ENCODE data around the gene SMG7. TPM values are rescaled to one million over a fixed set of nuclear protein-coding genes. Genes with fewer than 3 reads are reported as not detected.

SMG7 gene
- total RNA-seq, 1 experiment from 2014 or later = 65.2 TPM

DNA sequence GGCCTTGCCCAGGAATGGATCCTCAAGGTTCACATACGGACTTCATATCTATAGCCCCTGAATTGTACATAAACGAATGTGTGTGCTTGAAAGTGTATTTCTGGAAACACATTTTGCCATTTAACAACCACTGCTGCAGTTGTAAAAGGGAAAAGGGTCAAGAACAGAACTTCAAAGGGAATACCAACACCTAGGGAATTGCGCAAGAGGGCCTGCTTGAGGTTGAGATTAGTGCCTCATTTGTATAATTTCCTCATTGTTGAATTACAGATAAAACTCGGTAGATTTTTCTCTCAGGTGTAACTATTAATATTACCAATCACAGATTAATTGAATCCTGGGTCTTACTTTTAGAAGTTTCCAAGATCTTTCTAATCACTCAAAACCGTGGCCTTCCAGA, 111.8 kb downstream of the SMG7 start:
- CTCF ChIA-PET = no interaction called here
- in situ Hi-C loops (cut with HindIII; ENCODE audit: low pct_unique_long_range_greater_than_20kb, low sequenced_read_pairs) (no loop called here), intact Hi-C loops (cut with micrococcal nuclease; ENCODE audit: unreplicated experiment) (no loop called here)
- Histone ChIP-seq H3K36me3 (ENCODE audit: control insufficient read depth, insufficient read depth, low read length) (no peaks in the 10 kb centered on the region), H3K27me3 (ENCODE audit: control insufficient read depth, insufficient read depth, low read length) (no peaks in the 10 kb centered on the region), H3K27ac (ENCODE audit: low read length) (no peak overlapping the region), H3K4me1 (ENCODE audit: control insufficient read depth, insufficient read depth, low read length) (no peaks in the 10 kb centered on the region), H3K4me3 (ENCODE audit: low read depth in 2 of 2, low read length in 2 of 2) (no peak overlapping the region), H3K9me3 (ENCODE audit: control insufficient read depth, insufficient read depth, low read depth, low read length) (no peaks in the 10 kb centered on the region)
- no peak for ATAC-seq
- BruUV-seq (replicated peaks) = no TSS peak
- TF ChIP-seq SIN3A (IDR thresholded peaks at IDR 0.05; ENCODE audit: borderline replicate concordance, insufficient read depth, low read depth, low read length) = no peak
- no peak for TF ChIP-seq POLR2AphosphoS5 (IDR thresholded peaks at IDR 0.05; ENCODE audit: low read depth, low read length)
- TF ChIP-seq TCF7L2 (IDR thresholded peaks at IDR 0.05; ENCODE audit: low read depth, low read length) = no peak
- TF ChIP-seq, protein P1, sequence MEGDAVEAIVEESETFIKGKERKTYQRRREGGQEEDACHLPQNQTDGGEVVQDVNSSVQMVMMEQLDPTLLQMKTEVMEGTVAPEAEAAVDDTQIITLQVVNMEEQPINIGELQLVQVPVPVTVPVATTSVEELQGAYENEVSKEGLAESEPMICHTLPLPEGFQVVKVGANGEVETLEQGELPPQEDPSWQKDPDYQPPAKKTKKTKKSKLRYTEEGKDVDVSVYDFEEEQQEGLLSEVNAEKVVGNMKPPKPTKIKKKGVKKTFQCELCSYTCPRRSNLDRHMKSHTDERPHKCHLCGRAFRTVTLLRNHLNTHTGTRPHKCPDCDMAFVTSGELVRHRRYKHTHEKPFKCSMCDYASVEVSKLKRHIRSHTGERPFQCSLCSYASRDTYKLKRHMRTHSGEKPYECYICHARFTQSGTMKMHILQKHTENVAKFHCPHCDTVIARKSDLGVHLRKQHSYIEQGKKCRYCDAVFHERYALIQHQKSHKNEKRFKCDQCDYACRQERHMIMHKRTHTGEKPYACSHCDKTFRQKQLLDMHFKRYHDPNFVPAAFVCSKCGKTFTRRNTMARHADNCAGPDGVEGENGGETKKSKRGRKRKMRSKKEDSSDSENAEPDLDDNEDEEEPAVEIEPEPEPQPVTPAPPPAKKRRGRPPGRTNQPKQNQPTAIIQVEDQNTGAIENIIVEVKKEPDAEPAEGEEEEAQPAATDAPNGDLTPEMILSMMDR (IDR thresholded peaks at IDR 0.05) = no peak
- TF ChIP-seq, protein P2, sequence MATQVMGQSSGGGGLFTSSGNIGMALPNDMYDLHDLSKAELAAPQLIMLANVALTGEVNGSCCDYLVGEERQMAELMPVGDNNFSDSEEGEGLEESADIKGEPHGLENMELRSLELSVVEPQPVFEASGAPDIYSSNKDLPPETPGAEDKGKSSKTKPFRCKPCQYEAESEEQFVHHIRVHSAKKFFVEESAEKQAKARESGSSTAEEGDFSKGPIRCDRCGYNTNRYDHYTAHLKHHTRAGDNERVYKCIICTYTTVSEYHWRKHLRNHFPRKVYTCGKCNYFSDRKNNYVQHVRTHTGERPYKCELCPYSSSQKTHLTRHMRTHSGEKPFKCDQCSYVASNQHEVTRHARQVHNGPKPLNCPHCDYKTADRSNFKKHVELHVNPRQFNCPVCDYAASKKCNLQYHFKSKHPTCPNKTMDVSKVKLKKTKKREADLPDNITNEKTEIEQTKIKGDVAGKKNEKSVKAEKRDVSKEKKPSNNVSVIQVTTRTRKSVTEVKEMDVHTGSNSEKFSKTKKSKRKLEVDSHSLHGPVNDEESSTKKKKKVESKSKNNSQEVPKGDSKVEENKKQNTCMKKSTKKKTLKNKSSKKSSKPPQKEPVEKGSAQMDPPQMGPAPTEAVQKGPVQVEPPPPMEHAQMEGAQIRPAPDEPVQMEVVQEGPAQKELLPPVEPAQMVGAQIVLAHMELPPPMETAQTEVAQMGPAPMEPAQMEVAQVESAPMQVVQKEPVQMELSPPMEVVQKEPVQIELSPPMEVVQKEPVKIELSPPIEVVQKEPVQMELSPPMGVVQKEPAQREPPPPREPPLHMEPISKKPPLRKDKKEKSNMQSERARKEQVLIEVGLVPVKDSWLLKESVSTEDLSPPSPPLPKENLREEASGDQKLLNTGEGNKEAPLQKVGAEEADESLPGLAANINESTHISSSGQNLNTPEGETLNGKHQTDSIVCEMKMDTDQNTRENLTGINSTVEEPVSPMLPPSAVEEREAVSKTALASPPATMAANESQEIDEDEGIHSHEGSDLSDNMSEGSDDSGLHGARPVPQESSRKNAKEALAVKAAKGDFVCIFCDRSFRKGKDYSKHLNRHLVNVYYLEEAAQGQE (IDR thresholded peaks at IDR 0.05; ENCODE audit: insufficient read depth in 1 of 2, low read depth in 2 of 2, low read length in 1 of 2) = no peak
- POLR2A ChIA-PET = no interaction called here
- DNase-seq (ENCODE audit: low read depth, low spot score) = no peak

DNA sequence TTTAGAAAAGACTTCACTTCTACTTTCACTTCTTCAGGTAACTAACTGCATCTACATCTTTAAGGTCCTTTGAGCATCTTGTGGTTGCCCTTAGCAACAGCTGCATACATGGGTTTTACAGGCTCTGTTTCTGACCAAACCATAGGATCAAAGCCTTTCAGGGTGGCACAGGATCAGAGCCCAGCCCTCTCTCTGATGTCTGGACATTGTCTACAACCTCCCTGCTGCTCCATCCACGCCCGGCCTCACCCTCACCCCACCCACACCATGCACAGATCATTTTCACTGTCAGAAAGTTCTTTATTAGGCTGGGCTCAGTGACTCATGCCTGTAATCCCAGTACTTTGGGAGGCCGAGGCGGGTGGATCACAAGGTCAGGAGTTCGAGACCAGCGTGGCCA, 112.7 kb downstream of the SMG7 start:
- no peak for ATAC-seq
- TF ChIP-seq, protein P1 (IDR thresholded peaks at IDR 0.05) = no peak
- TF ChIP-seq SIN3A (IDR thresholded peaks at IDR 0.05; ENCODE audit: borderline replicate concordance, insufficient read depth, low read depth, low read length) = no peak
- TF ChIP-seq POLR2AphosphoS5 (IDR thresholded peaks at IDR 0.05; ENCODE audit: low read depth, low read length) = no peak
- no peak for TF ChIP-seq TCF7L2 (IDR thresholded peaks at IDR 0.05; ENCODE audit: low read depth, low read length)
- TF ChIP-seq, protein P2 (IDR thresholded peaks at IDR 0.05; ENCODE audit: insufficient read depth in 1 of 2, low read depth in 2 of 2, low read length in 1 of 2) = no peak
- H3K27ac ChIP-seq (ENCODE audit: low read length) = no peak overlapping the region
- CTCF ChIA-PET = no interaction called here
- H3K4me3 ChIP-seq (ENCODE audit: low read depth in 2 of 2, low read length in 2 of 2) = no peak overlapping the region
- no TSS peak for BruUV-seq (replicated peaks)
- in situ Hi-C loops (cut with HindIII; ENCODE audit: low pct_unique_long_range_greater_than_20kb, low sequenced_read_pairs) (no loop called here), intact Hi-C loops (cut with micrococcal nuclease; ENCODE audit: unreplicated experiment) (no loop called here)
- no peaks in the 10 kb centered on the region for H3K36me3 ChIP-seq (ENCODE audit: control insufficient read depth, insufficient read depth, low read length)
- H3K4me1 ChIP-seq (ENCODE audit: control insufficient read depth, insufficient read depth, low read length) = no peaks in the 10 kb centered on the region
- no peaks in the 10 kb centered on the region for H3K9me3 ChIP-seq (ENCODE audit: control insufficient read depth, insufficient read depth, low read depth, low read length)
- POLR2A ChIA-PET = no interaction called here
- DNase-seq (ENCODE audit: low read depth, low spot score) = no peak
- no peaks in the 10 kb centered on the region for H3K27me3 ChIP-seq (ENCODE audit: control insufficient read depth, insufficient read depth, low read length)
